DND-41 (cell line): ENCODE data around the gene CDYL.

Experiments
- ATAC-seq: fragments of 200-7000 bp; cut with Tn5 transposase; 3 replicates; pipeline ENCODE4 v1.9.1; 2021; ENCODE audit warnings: low read depth; ENCODE audit not compliant: insufficient read depth
- DNase-seq: peaks from one replicate; pipeline ENCODE4 v3.0.0-alpha.2; 2020
- H2AFZ ChIP-seq: 2 replicates; pipeline ENCODE4 v1.6.0; 2012; ENCODE audit warnings: low read depth, low read length
- H3K27ac ChIP-seq: 2 replicates; pipeline ENCODE4 v1.5.1; 2012; ENCODE audit warnings: low read length, inconsistent platforms
- H3K27me3 ChIP-seq: fragments of 200-600 bp; sonication (generic); 2 replicates; pipeline ENCODE4 v1.6.0; 2012; ENCODE audit warnings: low read length, mild to moderate bottlenecking, inconsistent platforms; ENCODE audit not compliant: insufficient read depth, poor library complexity
- H3K36me3 ChIP-seq: 2 replicates; pipeline ENCODE4 v1.5.1; 2012; ENCODE audit warnings: low read length, inconsistent platforms; ENCODE audit not compliant: insufficient read depth
- H3K4me1 ChIP-seq: 2 replicates; pipeline ENCODE4 v1.5.1; 2012; ENCODE audit warnings: mild to moderate bottlenecking, low read length; ENCODE audit not compliant: insufficient read depth
- H3K4me2 ChIP-seq: 2 replicates; pipeline ENCODE4 v1.6.0; 2012; ENCODE audit warnings: mild to moderate bottlenecking, moderate library complexity, low read length, inconsistent platforms; ENCODE audit not compliant: insufficient read depth
- H3K4me3 ChIP-seq, 2 experiments: fragments of 200-600 bp in 1 of 2; shearing (Covaris generic) in 1 of 2; 2 replicates each; pipeline ENCODE4 v1.5.1; 2012 to 2016; ENCODE audit warnings: inconsistent platforms in 2 of 2, low read length in 2 of 2, mild to moderate bottlenecking in 2 of 2, low read depth in 1 of 2, moderate library complexity in 1 of 2
- H3K79me2 ChIP-seq: 2 replicates; pipeline ENCODE4 v1.6.0; 2012; ENCODE audit warnings: low read length, inconsistent platforms; ENCODE audit not compliant: insufficient read depth
- H3K9ac ChIP-seq: 2 replicates; pipeline ENCODE4 v1.6.0; 2012; ENCODE audit warnings: low read depth, mild to moderate bottlenecking, inconsistent platforms, low read length, moderate library complexity
- H3K9me3 ChIP-seq: 2 replicates; pipeline ENCODE4 v1.5.1; 2012; ENCODE audit warnings: low read length, moderate library complexity, mild to moderate bottlenecking, inconsistent platforms; ENCODE audit not compliant: insufficient read depth, severe bottlenecking
- H4K20me1 ChIP-seq: 2 replicates; pipeline ENCODE4 v1.6.0; 2012; ENCODE audit warnings: low read length; ENCODE audit not compliant: insufficient read depth
- CTCF ChIP-seq: IDR thresholded peaks from 2 replicates; pipeline ENCODE4 v1.5.1; 2012; ENCODE audit warnings: borderline replicate concordance, low read length, moderate library complexity, mild to moderate bottlenecking; ENCODE audit not compliant: poor library complexity, severe bottlenecking; ENCODE audit errors: extremely low read depth
- EZH2 ChIP-seq: IDR thresholded peaks from 3 replicates; pipeline ENCODE4 v1.6.1; 2012; ENCODE audit warnings: borderline replicate concordance, low read depth, mild to moderate bottlenecking, moderate library complexity, low read length, inconsistent platforms; ENCODE audit not compliant: severe bottlenecking

The CDYL gene

GRCh38 chr6:4727671-4728435 is 48.4 kb upstream of the CDYL start:
- Histone ChIP-seq H3K4me3 (no peak overlapping the region), H4K20me1 (no peaks in the 10 kb centered on the region), H3K9ac (no peak overlapping the region), H3K79me2 (no peaks in the 10 kb centered on the region), H3K4me1 (no peaks in the 10 kb centered on the region), H3K27me3 (peaks cover 2% of the 10 kb centered on the region), H3K4me2 (no peak overlapping the region), H3K36me3 (no peaks in the 10 kb centered on the region), H3K27ac (no peak overlapping the region), H3K9me3 (no peaks in the 10 kb centered on the region), H2AFZ (no peak overlapping the region)
- TF ChIP-seq EZH2 (no peak), CTCF (peak; percentile 18)
- ATAC-seq (peak; percentile 53; the same call in 2 of the 3 replicates), DNase-seq (no peak)

GRCh38 chr6:4728436-4728769 is 47.8 kb upstream of the CDYL start:
- no peak overlapping the region for H3K27ac ChIP-seq
- DNase-seq (no peak), ATAC-seq (no peak)
- no peaks in the 10 kb centered on the region for H3K9me3 ChIP-seq
- no peaks in the 10 kb centered on the region for H4K20me1 ChIP-seq
- H3K4me3 ChIP-seq = no peak overlapping the region
- no peak overlapping the region for H3K4me2 ChIP-seq
- no peak overlapping the region for H3K9ac ChIP-seq
- TF ChIP-seq EZH2 = no peak
- TF ChIP-seq CTCF = no peak
- H3K79me2 ChIP-seq = no peaks in the 10 kb centered on the region
- no peak overlapping the region for H2AFZ ChIP-seq
- no peaks in the 10 kb centered on the region for H3K36me3 ChIP-seq
- no peaks in the 10 kb centered on the region for H3K4me1 ChIP-seq
- peaks cover 2% of the 10 kb centered on the region for H3K27me3 ChIP-seq

- Histone ChIP-seq H3K27ac (no peak overlapping the region), H3K4me1 (no peaks in the 10 kb centered on the region), H2AFZ (no peak overlapping the region), H3K4me3 (no peak overlapping the region), H4K20me1 (no peaks in the 10 kb centered on the region), H3K4me2 (no peak overlapping the region), H3K9me3 (no peaks in the 10 kb centered on the region), H3K79me2 (no peaks in the 10 kb centered on the region), H3K27me3 (peaks cover 2% of the 10 kb centered on the region), H3K9ac (no peak overlapping the region), H3K36me3 (no peaks in the 10 kb centered on the region)
- TF ChIP-seq EZH2 (no peak), CTCF (no peak)
- no peak for ATAC-seq
- no peak for DNase-seq
Measured at GRCh38 chr6:4728926-4729325, 47.3 kb upstream of the CDYL start.

DNA sequence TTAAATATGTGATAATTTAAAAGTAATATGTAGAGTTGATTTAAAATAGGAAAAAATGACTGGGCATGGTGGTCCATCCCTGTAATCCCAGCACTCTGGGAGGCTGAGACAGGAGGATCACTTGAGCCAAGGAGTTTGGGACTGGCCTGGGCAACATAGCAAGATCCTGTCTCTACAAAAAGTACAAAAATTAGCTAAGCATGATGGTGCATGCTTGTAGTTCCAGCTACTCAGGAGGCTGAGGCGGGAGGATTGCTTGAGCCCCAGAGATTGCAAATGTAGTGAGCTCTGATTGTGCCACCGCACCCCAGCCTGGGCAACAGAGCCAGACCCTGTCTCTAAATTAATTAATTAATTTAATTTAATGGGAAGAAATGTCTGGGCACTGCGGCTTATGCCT is 44.2 kb upstream of the CDYL start:
- no peaks in the 10 kb centered on the region for H3K9me3 ChIP-seq
- no peak overlapping the region for H3K4me3 ChIP-seq
- H3K27ac ChIP-seq = no peak overlapping the region
- TF ChIP-seq EZH2 = no peak
- TF ChIP-seq CTCF = no peak
- no peaks in the 10 kb centered on the region for H3K4me1 ChIP-seq
- ATAC-seq (no peak), DNase-seq (no peak)
- no peak overlapping the region for H3K4me2 ChIP-seq
- no peak overlapping the region for H3K9ac ChIP-seq
- H2AFZ ChIP-seq = no peak overlapping the region
- H3K36me3 ChIP-seq = no peaks in the 10 kb centered on the region
- no peaks in the 10 kb centered on the region for H4K20me1 ChIP-seq
- peaks cover 2% of the 10 kb centered on the region for H3K27me3 ChIP-seq
- H3K79me2 ChIP-seq = no peaks in the 10 kb centered on the region
